Epithelial cell of prostate (primary cell): ENCODE measurements around the gene MSI2.

Experiments used
- DNase-seq: peaks from one replicate; pipeline ENCODE4 v3.0.0-alpha.2; 2011; ENCODE audit warnings: low read depth, low spot score
- H3K27ac ChIP-seq: fragments of 450-650 bp; 2 replicates; pipeline ENCODE4 v1.5.1; 2017; ENCODE audit warnings: mild to moderate bottlenecking

The MSI2 gene

DNA sequence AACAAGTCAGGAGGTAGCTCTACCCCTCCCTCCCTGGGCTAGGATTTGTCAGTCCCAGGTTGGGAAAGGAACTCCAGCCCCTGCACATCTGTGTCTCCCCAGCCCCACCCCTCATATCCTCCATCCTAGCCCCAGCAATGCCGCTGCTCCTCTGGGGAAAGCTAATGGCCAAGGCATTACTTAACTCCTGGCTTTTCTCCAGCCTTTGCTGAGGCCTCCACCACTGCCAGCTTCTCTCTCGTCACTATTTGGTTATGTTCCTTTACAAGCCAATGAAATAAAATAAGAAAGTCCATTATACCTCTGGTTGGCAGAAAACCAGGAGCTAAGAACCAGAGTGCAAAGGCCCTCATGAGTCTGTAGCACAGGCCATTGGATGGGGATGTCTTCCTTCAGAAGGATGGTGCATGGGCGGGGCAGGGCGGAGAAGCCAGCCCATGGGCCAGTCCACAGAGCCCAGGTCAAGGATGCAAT lies 317.8 kb downstream of the MSI2 start:
- H3K27ac ChIP-seq: no peak overlapping the region
- DNase-seq: no peak

DNA sequence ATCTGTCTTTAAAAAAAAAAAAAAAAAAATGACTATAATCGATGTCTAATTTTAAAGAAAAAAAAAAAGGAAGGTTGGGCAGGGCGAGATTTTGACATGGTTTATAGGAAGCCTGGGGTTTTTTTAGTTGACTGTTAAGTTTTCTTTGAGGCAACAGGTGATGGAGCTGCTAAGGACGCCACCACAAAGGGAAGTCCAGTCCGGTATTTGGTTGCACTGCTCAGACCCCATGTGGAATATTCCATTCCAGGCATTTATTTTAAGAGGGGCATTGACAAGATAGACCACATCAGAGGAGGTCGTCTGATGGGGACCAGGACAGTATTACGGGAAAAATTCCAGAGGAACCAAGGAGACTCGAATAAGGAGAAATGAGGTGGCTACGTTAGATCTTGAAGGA lies 320.4 kb downstream of the MSI2 start:
- no peak for DNase-seq
- H3K27ac ChIP-seq: no peak overlapping the region

DNA sequence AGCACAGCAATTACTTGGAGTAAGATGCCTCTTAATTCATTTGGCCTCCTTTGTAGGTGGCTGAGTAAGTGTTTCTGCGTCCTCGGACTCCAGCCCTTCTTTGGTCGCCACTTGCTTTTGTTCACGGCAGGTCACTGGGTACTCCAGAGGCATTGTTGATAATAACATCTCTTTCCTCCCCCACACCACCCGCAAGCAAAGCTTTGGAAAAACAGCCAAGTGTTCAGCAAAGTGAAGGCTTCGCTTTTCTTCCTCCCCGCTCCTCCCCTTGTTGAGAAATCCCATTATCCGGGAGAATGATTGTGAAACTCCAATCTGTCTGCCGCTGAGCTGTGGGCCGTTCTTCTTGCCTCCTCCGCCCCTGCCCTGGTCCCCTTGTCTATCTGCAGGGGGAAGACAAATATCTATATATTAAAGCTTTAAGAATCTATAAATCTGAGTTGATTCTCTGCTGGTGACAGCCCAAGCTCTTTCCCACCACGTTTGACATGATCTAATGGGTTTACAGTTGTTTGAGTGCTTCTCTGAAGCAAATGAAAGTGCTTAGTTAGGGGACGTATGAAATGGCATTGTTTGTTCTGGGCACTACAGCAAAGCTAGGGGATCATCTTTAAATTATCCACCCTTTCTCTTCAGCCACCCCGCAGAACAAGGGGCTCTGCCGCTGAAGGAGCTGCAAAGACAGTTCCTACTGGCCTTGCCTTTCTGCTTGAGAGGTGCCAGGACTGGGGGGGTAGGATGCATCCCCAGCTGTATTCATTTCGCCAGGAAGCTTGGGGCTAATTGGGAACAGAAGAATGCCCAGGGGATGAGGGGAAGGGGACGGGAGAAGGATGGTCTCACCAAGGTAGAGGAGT lies 321.7 kb downstream of the MSI2 start:
- no peak overlapping the region for H3K27ac ChIP-seq
- DNase-seq: no peak

DNA sequence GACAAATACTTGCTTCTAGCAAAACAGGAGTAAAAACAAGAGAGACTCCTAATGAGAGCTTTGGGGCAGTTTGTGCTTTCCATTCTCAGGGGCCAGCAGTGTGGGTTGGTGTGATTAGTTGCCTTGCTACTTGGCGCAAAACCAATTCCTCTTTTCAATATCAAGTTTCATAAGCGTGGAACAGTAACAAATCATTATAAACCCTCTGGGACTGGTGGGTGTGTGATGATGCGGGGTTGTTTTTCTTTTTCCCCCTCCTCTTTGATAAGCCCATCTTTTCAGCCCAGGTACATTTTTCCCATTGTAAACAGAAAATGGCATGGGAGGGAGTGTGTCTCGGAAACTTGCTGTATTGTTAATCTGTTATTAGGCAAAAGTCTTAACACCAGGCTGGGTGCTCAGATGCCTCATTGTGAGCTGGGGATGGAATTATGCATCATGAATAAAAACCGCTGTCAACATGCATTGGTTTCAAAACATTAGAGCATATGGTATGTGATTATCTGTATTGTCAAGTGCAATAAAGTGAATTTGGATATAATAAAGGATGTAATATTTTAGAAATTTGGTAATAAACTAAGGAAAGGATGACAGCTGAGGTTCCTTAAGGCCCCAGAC lies 322.4 kb downstream of the MSI2 start:
- DNase-seq: no peak
- H3K27ac ChIP-seq: no peak overlapping the region

DNA sequence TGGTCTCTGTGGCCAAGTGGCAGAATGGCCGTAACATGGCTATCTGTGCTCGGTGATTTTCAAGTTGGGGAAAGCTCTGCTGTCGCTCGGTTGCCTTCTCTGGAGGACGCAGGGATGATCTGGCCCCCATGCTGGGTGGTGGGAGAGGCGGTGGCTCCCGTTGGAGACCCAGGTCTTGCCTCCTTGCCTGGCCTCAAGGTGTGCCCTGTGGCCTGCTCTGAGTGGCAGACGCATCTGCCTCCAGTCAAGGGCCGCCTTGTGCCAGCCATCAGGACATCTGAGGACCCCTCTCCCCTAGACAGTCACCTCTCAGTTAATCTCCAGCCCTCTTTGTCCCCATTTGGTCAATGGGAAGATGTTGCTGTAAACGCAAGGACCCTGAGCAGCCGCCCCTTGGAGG lies 322.9 kb downstream of the MSI2 start:
- DNase-seq: no peak
- no peak overlapping the region for H3K27ac ChIP-seq

DNA sequence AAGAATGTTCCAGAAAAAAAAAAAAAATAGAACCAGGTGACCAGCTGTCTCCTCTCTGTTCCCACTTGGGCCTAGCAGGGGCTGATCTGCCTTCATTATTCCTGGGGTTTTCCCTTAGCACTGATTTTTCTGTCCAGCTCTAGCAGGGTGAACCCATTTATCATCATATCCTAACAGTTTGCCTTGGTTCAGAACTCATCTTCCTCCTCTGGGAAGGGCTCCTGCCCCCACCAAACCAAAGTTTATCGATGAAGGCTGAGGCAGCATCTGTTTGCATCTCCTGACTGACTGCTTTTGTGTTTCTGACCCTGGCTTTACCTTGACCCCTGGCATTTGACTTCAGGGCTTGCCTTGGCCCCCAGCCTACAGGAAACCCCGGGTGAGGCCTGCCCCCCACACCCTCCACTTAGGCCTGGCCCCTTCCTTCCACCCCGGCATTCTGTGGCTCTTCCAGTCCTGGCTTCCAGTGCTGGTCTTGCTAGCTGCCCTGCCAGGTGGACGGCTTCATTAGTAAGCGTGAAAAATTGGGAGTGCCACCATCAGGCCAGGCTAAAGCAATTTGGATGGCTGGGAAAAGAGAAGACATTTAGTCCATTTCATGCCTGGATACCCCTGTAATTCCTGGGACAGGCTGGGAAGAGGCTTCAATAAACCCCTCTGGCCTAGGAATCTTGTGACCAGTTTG lies 323.9 kb downstream of the MSI2 start:
- H3K27ac ChIP-seq: no peak overlapping the region
- no peak for DNase-seq

DNA sequence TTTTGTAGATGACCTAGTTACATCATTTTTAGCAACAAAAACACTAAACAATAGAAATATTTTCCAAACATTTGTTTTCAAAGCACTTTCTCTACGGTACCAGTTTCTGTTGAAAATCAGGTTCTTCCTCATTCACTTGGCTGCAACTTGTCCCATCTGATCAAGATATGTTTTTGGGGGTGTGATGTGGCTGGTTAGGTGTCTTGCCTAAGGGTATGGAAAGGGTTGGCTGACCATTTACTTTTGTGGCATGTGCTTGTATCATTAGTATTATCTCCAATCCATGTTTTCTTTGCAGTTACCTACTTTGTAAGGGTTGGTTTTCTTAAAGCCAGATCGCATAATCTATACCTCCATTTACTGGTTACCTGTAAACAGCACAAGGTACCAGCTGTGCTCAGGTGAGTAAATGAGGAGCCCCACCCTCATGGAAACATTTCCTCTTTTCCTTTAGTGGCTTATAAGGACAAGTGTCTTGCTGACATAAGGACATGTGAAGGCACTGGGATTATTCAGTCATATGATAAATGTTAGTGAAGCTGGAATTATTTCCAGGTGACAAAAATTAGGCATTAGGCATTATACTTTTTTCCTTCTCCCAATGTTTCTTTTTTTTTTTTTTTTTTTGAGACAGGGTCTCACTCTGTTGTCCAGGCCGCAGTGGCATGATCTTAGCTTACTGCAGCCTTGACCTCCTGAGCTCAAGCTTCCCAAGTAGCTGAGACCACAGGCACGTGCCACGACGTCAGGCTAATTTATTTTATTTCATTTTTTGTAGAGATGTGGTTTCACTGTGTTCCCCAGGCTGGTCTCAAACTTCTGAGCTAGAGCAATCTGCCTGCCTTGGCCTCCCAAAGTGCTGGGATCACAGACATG lies 326.8 kb downstream of the MSI2 start:
- no peak overlapping the region for H3K27ac ChIP-seq
- DNase-seq: no peak

DNA sequence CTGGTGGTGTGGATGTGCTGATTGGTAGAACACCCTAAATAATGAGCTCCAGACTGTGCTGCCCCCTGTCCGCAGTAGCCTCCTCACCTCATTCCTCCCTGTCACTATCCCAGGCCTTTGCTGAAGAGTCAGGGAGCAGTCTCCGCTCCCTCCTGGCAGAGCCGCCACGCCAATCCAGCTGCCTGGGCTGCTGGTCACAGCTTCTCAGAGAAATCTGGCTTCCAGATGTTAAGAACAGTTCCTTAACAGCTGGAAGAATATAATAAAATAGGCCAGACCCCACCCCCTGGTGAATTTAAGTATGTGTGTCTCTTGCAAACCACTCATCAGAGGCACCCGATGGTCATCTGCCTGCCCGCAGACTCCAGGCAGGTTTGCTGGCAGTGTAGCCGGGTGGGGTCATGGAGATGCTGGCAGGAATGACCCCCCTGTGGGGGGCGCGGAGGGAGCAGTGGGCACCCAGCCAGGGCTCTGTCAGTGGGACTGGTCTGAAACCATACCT lies 327.8 kb downstream of the MSI2 start:
- DNase-seq: no peak
- no peak overlapping the region for H3K27ac ChIP-seq

DNA sequence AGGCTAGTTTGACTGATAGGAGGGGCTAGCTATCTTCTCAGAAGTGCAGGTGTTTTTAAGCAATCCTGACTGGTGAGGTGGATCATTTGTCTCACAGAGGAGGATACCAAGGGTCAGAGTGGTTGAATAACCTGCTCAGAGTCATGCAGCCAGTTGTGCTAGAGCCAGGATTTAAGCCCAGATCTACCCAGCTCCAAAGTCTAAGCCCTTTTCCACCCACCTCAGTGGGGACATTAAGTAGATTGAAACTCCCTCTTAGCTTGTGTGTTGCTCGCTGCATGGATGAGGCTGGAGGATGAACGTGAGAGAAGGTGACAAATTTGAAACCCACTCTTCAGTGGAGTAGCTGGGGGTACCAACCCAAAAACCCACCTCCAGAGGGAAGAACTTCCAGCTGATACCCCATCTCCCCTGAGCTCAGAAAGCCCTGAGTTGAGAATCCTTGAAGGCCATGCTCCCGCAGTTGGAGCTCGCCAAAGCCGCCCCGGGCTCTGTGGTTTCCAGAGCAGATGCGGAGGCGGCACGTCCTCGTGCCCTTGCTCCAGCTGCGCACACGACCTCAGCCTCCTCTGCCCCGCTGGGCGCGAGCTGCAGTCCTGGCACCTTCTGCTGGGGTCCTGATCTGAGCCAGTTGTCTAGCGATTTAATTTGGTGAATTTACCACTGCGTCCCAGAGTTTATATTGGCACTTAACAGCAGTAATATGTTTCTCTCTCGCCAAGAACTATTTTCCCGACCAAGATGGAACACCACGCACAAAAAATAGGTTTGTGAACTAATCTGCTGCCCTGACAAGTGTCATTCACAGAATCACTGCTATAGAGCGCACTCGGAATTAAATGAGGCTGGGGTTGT lies 329.2 kb downstream of the MSI2 start:
- H3K27ac ChIP-seq: no peak overlapping the region
- DNase-seq: no peak

DNA sequence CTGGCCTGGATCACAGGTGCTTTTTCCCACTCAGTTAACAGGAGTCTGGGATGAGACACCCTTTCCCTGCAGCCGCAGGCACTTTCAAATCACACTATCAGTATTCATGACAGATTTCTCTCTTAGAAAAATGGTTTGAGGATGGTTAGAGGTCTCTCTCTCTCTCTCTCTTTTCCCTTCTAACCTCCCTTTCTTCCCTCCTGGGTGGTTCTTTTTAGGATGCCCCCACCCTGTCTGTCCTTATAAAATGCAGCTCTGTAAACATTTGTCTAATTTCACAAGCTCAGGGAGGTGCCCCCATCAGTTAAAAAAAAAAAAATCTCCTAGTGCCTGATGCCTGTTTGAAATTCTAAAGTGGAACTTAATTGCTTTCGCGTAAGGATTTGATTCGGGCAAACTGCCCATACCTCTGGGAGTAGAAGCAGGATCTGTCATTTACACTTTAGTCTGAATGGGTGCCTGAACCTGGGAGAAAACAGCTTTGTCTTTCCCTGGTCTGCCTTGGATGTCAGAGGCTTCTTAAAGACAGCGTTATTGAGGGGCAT lies 329.9 kb downstream of the MSI2 start:
- no peak for DNase-seq
- H3K27ac ChIP-seq: no peak overlapping the region

DNA sequence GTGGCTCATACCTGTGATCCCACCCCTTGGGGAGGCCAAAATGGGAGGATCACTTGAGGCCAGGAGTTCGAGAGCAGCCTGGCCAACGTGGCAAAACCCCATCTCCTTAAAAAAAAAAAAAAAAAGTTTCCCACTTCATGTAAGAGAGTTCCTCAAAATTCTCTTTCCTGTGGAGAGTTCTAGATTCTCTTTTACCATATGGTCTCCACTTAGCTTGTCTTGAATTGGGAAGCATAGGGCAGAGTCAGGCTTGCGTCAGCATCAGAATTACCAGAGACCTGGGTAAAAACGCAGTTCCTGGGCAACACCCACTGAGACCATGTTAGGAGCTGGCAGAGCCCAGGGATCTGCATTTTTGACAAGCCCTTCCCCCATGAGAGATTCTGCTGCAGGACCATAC lies 330.4 kb downstream of the MSI2 start:
- no peak overlapping the region for H3K27ac ChIP-seq
- no peak for DNase-seq

DNA sequence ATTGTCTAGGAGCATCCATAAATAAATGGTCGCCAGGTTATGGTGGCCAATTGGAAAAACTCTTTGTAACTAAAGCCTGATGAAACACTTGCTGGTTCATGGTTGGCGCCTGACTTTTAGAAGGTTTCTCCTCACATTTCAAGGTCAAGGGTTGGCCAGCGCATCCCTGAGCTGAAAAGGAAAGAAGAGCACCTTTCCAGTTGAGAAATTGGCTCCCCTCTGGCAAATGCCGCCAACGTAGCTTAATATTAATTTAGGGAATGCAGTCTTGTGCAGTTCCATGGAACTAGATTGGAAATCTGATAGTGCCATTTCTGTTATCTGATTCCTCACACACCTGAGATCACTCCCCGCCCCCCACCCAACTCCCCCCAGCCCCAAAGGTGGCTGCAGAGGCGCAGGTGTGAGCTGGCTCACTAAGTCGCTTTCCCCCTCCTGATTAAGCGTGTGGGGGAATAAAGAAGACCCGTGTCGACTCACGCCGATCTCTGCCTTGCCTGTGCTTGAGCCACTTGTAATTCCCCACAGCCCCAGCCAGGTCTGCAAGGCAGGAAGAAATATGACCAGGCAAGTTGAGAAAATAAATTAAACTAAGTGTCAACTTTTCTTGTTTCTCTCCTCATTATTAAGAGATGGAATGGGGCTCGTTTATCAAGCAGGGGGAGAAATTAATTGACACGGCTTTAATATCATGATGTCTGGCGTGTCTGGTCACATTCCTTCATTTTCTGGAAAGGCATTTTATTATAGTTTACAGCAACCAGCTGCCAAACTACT lies 331.1 kb downstream of the MSI2 start:
- no peak for DNase-seq
- H3K27ac ChIP-seq: no peak overlapping the region

DNA sequence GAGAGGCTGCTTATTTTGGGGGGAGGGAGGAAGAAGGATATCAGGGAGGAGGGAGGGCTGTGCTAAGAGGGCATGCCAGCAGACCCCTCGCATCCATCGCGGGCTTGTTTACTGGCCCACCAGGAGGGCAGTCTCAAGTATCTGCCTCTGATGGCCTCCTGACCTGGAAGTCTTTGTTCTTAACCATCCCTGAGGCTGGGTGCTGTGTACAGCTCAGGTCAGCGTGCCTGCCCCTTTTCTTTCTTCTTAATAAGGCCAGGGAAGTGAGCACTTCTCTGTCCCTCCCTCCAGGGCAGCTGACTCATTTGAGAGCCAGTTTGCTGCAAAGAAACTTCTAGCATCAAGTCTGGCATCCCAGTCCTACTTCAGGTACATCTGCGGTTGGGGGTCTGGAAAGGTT lies 331.8 kb downstream of the MSI2 start:
- DNase-seq: no peak
- no peak overlapping the region for H3K27ac ChIP-seq

DNA sequence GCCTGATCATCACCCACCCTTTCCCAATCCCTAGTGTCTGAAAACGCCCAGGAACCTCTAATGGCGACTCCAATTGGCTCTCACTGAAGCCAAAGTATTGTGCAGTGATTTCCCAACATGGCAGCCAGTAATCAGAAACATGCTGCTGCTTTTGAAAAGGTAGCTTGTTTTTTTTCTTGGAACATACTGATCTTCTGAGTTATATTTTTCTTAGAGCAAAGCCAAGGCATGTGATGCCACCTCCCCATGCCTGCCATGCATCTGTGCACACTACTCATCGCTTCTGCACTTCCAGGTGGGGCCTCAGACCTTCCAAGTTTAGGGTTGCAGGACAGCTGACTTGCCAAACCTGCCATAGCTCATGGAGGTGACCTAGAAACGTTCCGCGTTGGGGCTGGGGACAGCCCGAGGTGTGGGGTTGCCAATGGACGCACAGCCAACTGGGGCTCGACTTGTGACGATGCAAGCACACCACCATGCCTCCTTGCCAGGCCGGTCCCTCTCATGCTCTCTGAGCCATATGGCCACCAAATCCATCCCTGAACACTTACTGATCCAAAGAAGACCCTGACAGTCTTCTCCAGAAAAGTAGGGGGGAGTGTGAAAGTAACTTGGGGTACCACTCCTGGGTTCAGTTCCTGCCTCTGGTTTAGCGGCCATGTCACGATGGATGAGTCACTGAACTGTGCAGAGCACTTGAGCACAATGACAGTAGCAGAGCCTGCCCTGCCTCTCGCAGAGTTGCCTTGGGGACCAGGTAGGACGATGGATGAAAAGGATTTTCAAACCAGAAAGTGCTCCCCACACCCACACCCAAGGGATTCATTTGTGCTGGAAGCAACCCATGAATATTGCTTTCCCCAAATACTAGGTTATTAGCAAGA lies 333.1 kb downstream of the MSI2 start:
- H3K27ac ChIP-seq: no peak overlapping the region
- no peak for DNase-seq

DNA sequence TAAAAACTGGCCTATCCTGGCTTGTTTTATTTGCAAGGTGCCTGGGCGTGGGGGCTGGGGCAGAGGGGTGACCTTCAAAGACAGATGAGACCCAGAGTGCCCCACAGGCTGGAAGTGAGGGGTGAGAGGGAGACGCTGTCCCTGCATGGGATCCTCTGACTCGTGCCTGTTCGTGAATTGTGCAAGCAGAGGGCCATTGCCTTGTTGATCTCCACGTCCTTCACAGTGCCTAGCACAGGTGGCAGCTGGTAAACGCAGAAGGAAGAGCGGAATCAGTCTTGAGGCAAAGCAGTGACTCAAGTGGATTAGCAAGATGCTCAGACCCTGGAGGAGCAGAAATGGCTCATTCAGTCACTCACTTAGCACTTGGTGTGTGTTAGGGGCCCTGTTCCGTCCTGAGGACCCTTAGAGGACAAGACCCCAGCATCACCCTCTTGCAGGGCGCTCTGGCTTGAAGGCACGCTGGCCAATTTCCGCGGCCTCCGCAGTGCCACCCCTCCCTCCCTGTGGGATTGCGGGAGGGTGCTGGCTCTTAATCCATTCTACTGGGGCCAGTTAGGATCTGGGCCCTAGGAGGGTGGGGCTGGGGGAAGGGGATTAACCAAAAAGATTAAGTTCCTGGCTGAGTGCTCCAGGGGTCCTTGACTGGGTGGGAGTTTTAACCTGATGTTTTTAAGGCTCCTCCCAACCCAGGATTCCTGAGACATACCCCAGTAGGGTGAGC lies 337.6 kb downstream of the MSI2 start:
- H3K27ac ChIP-seq: no peak overlapping the region
- DNase-seq: no peak

DNA sequence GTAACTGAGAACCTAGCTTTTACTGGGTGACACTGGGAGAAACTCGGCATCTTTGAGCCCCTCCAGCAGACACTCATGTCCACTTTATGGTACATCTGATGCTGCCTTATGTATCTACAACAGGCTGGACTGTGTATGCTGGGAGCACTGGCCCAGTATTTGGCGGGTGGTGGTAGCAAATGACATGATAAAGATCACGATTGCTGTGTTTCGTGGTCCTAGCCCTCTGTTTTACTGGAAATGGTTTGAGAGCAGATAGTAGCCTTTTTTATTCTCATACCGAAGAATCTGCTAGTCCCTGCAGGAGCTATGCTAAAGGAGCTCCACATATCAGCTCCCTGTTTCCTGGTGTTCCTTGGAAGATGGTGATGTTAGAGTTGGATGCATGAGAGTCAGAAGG lies 338.4 kb downstream of the MSI2 start:
- no peak overlapping the region for H3K27ac ChIP-seq
- no peak for DNase-seq

DNA sequence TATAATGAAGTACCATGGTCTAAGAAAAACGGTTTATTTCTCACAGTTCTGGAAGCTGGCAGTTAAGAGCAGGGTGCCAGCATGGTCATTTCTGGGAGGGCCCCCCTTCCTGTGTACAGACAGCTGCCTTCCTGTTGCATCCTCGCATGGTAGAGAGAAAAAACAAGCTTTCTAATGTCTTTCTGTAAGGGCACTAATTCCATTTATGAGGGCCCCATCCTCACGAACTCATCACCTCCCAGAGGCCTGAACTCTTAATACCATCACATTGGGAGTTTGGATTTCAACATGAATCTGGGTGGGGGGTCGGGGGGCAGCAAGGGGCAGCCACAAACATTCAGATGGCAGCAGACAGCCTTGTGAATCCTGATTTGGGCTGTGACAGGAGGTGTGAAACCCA lies 339.1 kb downstream of the MSI2 start:
- DNase-seq: no peak

More for the DNA sequence above, 339.1 kb downstream of the MSI2 start:
- no peak overlapping the region for H3K27ac ChIP-seq
